HCT116 (cell line): ENCODE data around the gene PDC. TPM values are rescaled to one million over a fixed set of nuclear protein-coding genes. Genes with fewer than 3 reads are reported as not detected.
"Not testable (repeated sequence)": the region's sequence is repeated elsewhere in the genome, so short reads cannot be mapped to it uniquely, and the experiment has no call there.

ENCODE experiments used
- ATAC-seq: fragments of 200-7000 bp; cut with Tn5 transposase; 2 replicates; pipeline ENCODE4 v1.9.1; 2020; ENCODE audit warnings: mild to moderate bottlenecking, moderate library complexity
- BruUV-seq: library from RNA; stranded (reverse); fragments of 400-500 nt; replicated peaks from 2 replicates; lab custom pipeline; 2021; lab: Mats Ljungman, UMichigan
- CTCF ChIA-PET: fragments of 300-600 bp; sonication (Branson Sonifier 250); formaldehyde crosslinking; loops from one replicate; lab custom pipeline; 2021; ENCODE audit warnings: antibody characterized with exemption; lab: Charles Lee
- POLR2A ChIA-PET: fragments of 300-600, 350-600 bp; sonication (Branson Sonifier 250); formaldehyde crosslinking; loops from one replicate; lab custom pipeline; 2021; ENCODE audit warnings: antibody characterized with exemption; lab: Charles Lee
- RAD21 ChIA-PET, 2 experiments: fragments of 300-600 bp; sonication (Branson Sonifier 250); formaldehyde crosslinking; loops; one replicate each; lab custom pipeline; 2023; ENCODE audit warnings: low total read pairs in 2 of 2; ENCODE audit not compliant: uncharacterized antibody in 2 of 2, unreplicated experiment in 2 of 2, low non-redundant PET in 1 of 2; lab: Charles Lee
- DNase-seq: peaks from one replicate; pipeline ENCODE4 v3.0.0-alpha.2; 2010; ENCODE audit warnings: low read depth, low spot score
- H2AFZ ChIP-seq: fragments of 200-600 bp; shearing (Covaris generic), sonication (generic); 2 replicates; pipeline ENCODE4 v1.6.1; 2017; ENCODE audit warnings: low read depth, mixed run types, mixed read lengths, antibody characterized with exemption, low read length; ENCODE audit not compliant: poor library complexity, severe bottlenecking
- H3K27ac ChIP-seq: 2 replicates; pipeline ENCODE4 v1.5.1; 2012; ENCODE audit warnings: low read depth, low read length
- H3K27me3 ChIP-seq: fragments of 200-600 bp; sonication (generic); 2 replicates; pipeline ENCODE4 v1.6.1; 2016; ENCODE audit warnings: mixed run types, low read length, mixed read lengths; ENCODE audit not compliant: insufficient read depth
- H3K36me3 ChIP-seq, 2 experiments: fragments of 200-500 bp in 1 of 2; fragments of 200-600 bp in 1 of 2; sonication (Bioruptor generic) in 1 of 2; sonication (generic) in 1 of 2; 2 replicates each; pipeline versions ENCODE4 v1.5.1 to v1.6.1; 2014 to 2016; ENCODE audit warnings: low read length in 2 of 2, inconsistent platforms in 1 of 2, mixed read lengths in 1 of 2, mixed run types in 1 of 2; ENCODE audit not compliant: insufficient read depth in 2 of 2, control insufficient read depth in 1 of 2
- H3K4me1 ChIP-seq, 2 experiments: fragments of 200-600 bp in 1 of 2; sonication (generic) in 1 of 2; 2 replicates each; pipeline versions ENCODE4 v1.5.1 to v1.6.1; 2012 to 2017; ENCODE audit warnings: low read length in 2 of 2, inconsistent platforms in 1 of 2, mild to moderate bottlenecking in 1 of 2, mixed read lengths in 1 of 2, mixed run types in 1 of 2, moderate library complexity in 1 of 2; ENCODE audit not compliant: insufficient read depth in 2 of 2, control insufficient read depth in 1 of 2
- H3K4me2 ChIP-seq: fragments of 200-600 bp; sonication (generic); 2 replicates; pipeline ENCODE4 v1.6.1; 2017; ENCODE audit warnings: mixed run types, low read length, mixed read lengths
- H3K4me3 ChIP-seq, 2 experiments: fragments of 200-600 bp in 1 of 2; sonication (generic) in 1 of 2; replicated peaks in 1 of 2; 2 replicates each; pipeline ENCODE4 v1.5.1; 2011 to 2016; ENCODE audit warnings: low read length in 2 of 2, control low read depth in 1 of 2, low read depth in 1 of 2, mild to moderate bottlenecking in 1 of 2, mixed read lengths in 1 of 2, mixed run types in 1 of 2
- H3K79me2 ChIP-seq: fragments of 200-600 bp; sonication (generic); 2 replicates; pipeline ENCODE4 v1.6.1; 2017; ENCODE audit warnings: mild to moderate bottlenecking, mixed run types, low read length, moderate library complexity, mixed read lengths; ENCODE audit not compliant: insufficient read depth
- H3K9ac ChIP-seq: fragments of 200-600 bp; sonication (generic); 2 replicates; pipeline ENCODE4 v1.6.1; 2016; ENCODE audit warnings: low read length, mixed read lengths
- H3K9me2 ChIP-seq: fragments of 200-600 bp; sonication (generic), shearing (Covaris generic); 2 replicates; pipeline ENCODE4 v1.6.1; 2017; ENCODE audit warnings: mixed run types, mild to moderate bottlenecking, moderate library complexity; ENCODE audit not compliant: insufficient read depth
- H3K9me3 ChIP-seq, 2 experiments: fragments of 200-500 bp in 1 of 2; fragments of 200-600 bp in 1 of 2; sonication (Bioruptor generic) in 1 of 2; sonication (generic) in 1 of 2; 2 replicates each; pipeline ENCODE4 v1.6.1; 2014 to 2017; ENCODE audit warnings: low read length in 2 of 2, mixed read lengths in 2 of 2, inconsistent platforms in 1 of 2, low read depth in 1 of 2, mild to moderate bottlenecking in 1 of 2, mixed run types in 1 of 2, moderate library complexity in 1 of 2; ENCODE audit not compliant: control insufficient read depth in 1 of 2, insufficient read depth in 1 of 2
- H4K20me1 ChIP-seq: fragments of 200-600 bp; sonication (generic), shearing (Covaris generic); 2 replicates; pipeline ENCODE4 v1.6.1; 2017; ENCODE audit warnings: mixed run types, mild to moderate bottlenecking, moderate library complexity; ENCODE audit not compliant: insufficient read depth
- CBX3 ChIP-seq: IDR thresholded peaks from 2 replicates; pipeline ENCODE4 v1.6.1; 2012; ENCODE audit warnings: low read depth
- EGR1 ChIP-seq: IDR thresholded peaks from 2 replicates; pipeline ENCODE4 v1.6.1; 2012; ENCODE audit warnings: low read depth
- ELF1 ChIP-seq: IDR thresholded peaks from 2 replicates; pipeline ENCODE4 v1.6.1; 2012; ENCODE audit warnings: low read depth, borderline replicate concordance
- EZH2 ChIP-seq: fragments of 200-600 bp; sonication (generic); IDR thresholded peaks from 2 replicates; pipeline ENCODE4 v1.6.1; 2017; ENCODE audit warnings: antibody characterized with exemption, mixed run types
- POLR2A ChIP-seq: IDR thresholded peaks from 2 replicates; pipeline ENCODE4 v1.7.0; 2011; ENCODE audit warnings: borderline replicate concordance; ENCODE audit not compliant: insufficient read depth, insufficient read length; ENCODE audit errors: extremely low read depth
- POLR2AphosphoS5 ChIP-seq: IDR thresholded peaks from 2 replicates; pipeline ENCODE4 v1.6.1; 2011; ENCODE audit warnings: mild to moderate bottlenecking, low read depth, low read length, moderate library complexity
- SP1 ChIP-seq: IDR thresholded peaks from 2 replicates; pipeline ENCODE4 v1.6.1; 2012; ENCODE audit warnings: low read depth
- TCF7L2 ChIP-seq: IDR thresholded peaks from 2 replicates; pipeline ENCODE4 v1.7.0; 2011; ENCODE audit warnings: borderline replicate concordance, inconsistent platforms; ENCODE audit not compliant: insufficient read depth, insufficient read length; ENCODE audit errors: extremely low read depth
- ZFX ChIP-seq: fragments of 450-650 bp; IDR thresholded peaks from 2 replicates; pipeline ENCODE4 v1.6.1; 2017
- ZNF274 ChIP-seq: fragments of 200-500 bp; sonication (Bioruptor generic); IDR thresholded peaks from 2 replicates; pipeline ENCODE4 v1.6.1; 2014; ENCODE audit warnings: mild to moderate bottlenecking, low read depth, low read length, inconsistent platforms
- intact Hi-C: fragments of 100-400 bp; cut with micrococcal nuclease; formaldehyde crosslinking; loops from 2 replicates; pipeline ENCODE4 v1.10.0; 2022
- total RNA-seq: library from RNA; stranded (reverse); gene quantifications from one replicate; pipeline ENCODE4 v1.2.1, GENCODE V29; 2021; ENCODE audit not compliant: unreplicated experiment
- TF ChIP-seq, protein P1 (sequence below), 3 experiments: fragments of 200-600 bp in 1 of 3; sonication (generic) in 1 of 3; IDR thresholded peaks in 2 of 3; conservative IDR thresholded peaks in 1 of 3; 2 replicates each; pipeline ENCODE4 v1.5.1; 2012 to 2017; ENCODE audit warnings: low read depth in 2 of 3, low read length in 2 of 3, antibody characterized with exemption in 1 of 3, borderline replicate concordance in 1 of 3, control low read depth in 1 of 3, mild to moderate bottlenecking in 1 of 3, mixed read lengths in 1 of 3, mixed run types in 1 of 3, moderate library complexity in 1 of 3; ENCODE audit not compliant: insufficient read depth in 1 of 3
- TF ChIP-seq, protein P2 (sequence below): IDR thresholded peaks from 2 replicates; pipeline ENCODE4 v1.6.1; 2012
- TF ChIP-seq, protein P3 (sequence below): IDR thresholded peaks from 2 replicates; pipeline ENCODE4 v1.6.1; 2011; ENCODE audit warnings: mild to moderate bottlenecking, low read length, moderate library complexity; ENCODE audit not compliant: insufficient replicate concordance; ENCODE audit errors: extremely low read depth

PDC gene
- total RNA-seq, 1 experiment from 2014 or later = not detected

DNA sequence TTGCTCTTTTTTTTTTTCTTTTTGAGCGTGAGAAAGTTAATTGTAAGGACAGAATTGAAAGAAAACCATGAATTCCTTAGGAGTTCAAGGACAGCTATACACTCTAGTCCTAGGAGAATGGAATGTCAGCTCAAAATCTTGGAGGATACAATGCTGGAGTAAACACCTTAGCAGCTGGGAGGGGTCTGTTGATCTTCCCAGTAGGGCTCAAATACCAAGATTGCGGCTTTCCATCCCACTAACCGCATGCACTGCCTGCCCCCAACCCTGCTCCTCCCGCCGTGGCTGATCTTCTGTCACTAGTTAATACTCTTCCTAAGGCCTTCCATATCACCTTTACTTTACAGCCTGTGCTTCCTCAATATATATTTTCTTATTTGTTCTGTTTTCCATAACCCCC, 2.6 kb upstream of the PDC start:
- Histone ChIP-seq H3K4me1 (no peaks in the 10 kb centered on the region), H3K4me3 (no peak overlapping the region), H3K9me3 (no peaks in the 10 kb centered on the region), H4K20me1 (no peaks in the 10 kb centered on the region)
- CTCF ChIA-PET = no interaction called here
- no peak for TF ChIP-seq POLR2AphosphoS5
- no peak for TF ChIP-seq ELF1
- no peak for TF ChIP-seq POLR2A
- TF ChIP-seq, protein P1, sequence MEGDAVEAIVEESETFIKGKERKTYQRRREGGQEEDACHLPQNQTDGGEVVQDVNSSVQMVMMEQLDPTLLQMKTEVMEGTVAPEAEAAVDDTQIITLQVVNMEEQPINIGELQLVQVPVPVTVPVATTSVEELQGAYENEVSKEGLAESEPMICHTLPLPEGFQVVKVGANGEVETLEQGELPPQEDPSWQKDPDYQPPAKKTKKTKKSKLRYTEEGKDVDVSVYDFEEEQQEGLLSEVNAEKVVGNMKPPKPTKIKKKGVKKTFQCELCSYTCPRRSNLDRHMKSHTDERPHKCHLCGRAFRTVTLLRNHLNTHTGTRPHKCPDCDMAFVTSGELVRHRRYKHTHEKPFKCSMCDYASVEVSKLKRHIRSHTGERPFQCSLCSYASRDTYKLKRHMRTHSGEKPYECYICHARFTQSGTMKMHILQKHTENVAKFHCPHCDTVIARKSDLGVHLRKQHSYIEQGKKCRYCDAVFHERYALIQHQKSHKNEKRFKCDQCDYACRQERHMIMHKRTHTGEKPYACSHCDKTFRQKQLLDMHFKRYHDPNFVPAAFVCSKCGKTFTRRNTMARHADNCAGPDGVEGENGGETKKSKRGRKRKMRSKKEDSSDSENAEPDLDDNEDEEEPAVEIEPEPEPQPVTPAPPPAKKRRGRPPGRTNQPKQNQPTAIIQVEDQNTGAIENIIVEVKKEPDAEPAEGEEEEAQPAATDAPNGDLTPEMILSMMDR (IDR thresholded peaks at IDR 0.05 in 2 of 3, conservative IDR thresholded peaks at IDR 0.05 in 1 of 3; ENCODE audit: borderline replicate concordance in 1 of 3, insufficient read depth in 1 of 3, low read depth in 2 of 3, low read length in 2 of 3) = no peak
- TF ChIP-seq ZFX = no peak
- TF ChIP-seq, protein P2, sequence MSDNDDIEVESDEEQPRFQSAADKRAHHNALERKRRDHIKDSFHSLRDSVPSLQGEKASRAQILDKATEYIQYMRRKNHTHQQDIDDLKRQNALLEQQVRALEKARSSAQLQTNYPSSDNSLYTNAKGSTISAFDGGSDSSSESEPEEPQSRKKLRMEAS = no peak
- no peak for TF ChIP-seq ZNF274
- TF ChIP-seq EGR1 = no peak
- no peak for TF ChIP-seq EZH2
- TF ChIP-seq, protein P3, sequence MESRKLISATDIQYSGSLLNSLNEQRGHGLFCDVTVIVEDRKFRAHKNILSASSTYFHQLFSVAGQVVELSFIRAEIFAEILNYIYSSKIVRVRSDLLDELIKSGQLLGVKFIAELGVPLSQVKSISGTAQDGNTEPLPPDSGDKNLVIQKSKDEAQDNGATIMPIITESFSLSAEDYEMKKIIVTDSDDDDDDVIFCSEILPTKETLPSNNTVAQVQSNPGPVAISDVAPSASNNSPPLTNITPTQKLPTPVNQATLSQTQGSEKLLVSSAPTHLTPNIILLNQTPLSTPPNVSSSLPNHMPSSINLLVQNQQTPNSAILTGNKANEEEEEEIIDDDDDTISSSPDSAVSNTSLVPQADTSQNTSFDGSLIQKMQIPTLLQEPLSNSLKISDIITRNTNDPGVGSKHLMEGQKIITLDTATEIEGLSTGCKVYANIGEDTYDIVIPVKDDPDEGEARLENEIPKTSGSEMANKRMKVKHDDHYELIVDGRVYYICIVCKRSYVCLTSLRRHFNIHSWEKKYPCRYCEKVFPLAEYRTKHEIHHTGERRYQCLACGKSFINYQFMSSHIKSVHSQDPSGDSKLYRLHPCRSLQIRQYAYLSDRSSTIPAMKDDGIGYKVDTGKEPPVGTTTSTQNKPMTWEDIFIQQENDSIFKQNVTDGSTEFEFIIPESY = no peak
- no peak for TF ChIP-seq TCF7L2
- no peak for TF ChIP-seq SP1
- TF ChIP-seq CBX3 = no peak
- TF ChIP-seq, all 23 proteins: peak for 0
- ChIA-PET POLR2A (no interaction called here), RAD21 (no interaction called here)
- no peak for ATAC-seq
- no TSS peak for BruUV-seq
- no peaks in the 10 kb centered on the region for H3K79me2 ChIP-seq
- H2AFZ ChIP-seq = no peak overlapping the region
- H3K27ac ChIP-seq = no peak overlapping the region
- H3K36me3 ChIP-seq = no peaks in the 10 kb centered on the region
- no peaks in the 10 kb centered on the region for H3K9me2 ChIP-seq
- H3K9ac ChIP-seq = no peak overlapping the region
- H3K4me2 ChIP-seq = no peak overlapping the region
- intact Hi-C loops = no loop called here
- H3K27me3 ChIP-seq = no peaks in the 10 kb centered on the region
- DNase-seq = no peak

DNA sequence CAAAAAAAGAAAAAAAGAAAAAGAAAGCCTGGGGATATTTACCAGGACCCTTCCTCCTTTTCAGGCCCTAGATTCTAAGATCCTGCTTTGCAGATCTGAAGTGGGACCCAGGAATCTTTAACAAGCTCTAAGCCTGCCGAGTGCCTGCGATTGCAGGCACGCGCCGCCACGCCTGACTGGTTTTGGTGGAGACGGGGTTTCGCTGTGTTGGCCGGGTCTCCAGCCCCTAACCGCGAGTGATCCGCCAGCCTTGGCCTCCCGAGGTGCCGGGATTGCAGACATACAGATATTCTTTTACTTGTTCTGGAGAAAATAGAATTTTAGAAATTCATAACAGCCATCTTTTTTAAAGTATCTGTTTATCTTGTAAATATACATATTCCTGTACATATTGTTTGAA, 1.8 kb downstream of the PDC start:
- H3K4me2 ChIP-seq, ATAC-seq, H3K27ac ChIP-seq, H3K4me3 ChIP-seq, H3K9me3 ChIP-seq, DNase-seq, H3K79me2 ChIP-seq, H2AFZ ChIP-seq, intact Hi-C loops, H3K4me1 ChIP-seq, H3K9me2 ChIP-seq, RAD21 ChIA-PET, H3K36me3 ChIP-seq, H3K9ac ChIP-seq, BruUV-seq, POLR2A ChIA-PET, H3K27me3 ChIP-seq, CTCF ChIA-PET, H4K20me1 ChIP-seq: not testable (repeated sequence)
